ENCODE data around the gene TSHZ1. TPM values are rescaled to one million over a fixed set of nuclear protein-coding genes. Genes with fewer than 3 reads are reported as not detected.

TSHZ1 gene
- total RNA-seq, 1 experiment from 2014 or later, result 5.6 TPM

DNA sequence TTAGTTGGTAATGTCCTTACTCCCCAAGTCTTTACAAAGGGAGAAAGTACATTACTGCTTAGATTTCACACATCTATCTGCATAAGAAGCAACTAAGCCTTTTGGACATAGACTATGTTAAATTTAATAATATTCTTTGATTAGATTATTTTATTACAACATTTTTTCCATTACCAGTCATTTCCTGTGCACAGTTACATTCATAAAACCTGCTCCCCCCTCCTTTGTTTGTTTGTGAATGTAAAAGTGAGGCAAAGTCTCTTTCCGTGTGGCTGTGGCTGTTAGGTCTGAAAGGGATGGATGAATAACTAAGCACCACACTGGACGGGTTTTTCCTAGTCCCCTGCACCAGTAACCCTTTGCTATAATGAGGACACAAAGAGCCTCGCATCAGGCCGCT is 11.3 kb upstream of the TSHZ1 start:
- Histone ChIP-seq H3K9me2 (replicated peaks; ENCODE audit: low read length) (no peaks in the 10 kb centered on the region), H3K9ac (ENCODE audit: low read length) (no peak overlapping the region), H3K79me2 (ENCODE audit: low read length) (peaks cover 34% of the 10 kb centered on the region), H2AFZ (ENCODE audit: low read length) (no peak overlapping the region), H3K4me2 (ENCODE audit: low read length) (no peak overlapping the region), H3K4me3 (ENCODE audit: low read length) (no peak overlapping the region), H3K4me1 (ENCODE audit: insufficient read depth, low read length) (peaks cover 6% of the 10 kb centered on the region; the same call in 1 of the 2 replicates), H3K36me3 (ENCODE audit: low read depth, low read length) (peaks cover 10% of the 10 kb centered on the region; the same call in 1 of the 2 replicates), H3F3A (ENCODE audit: low read length, unreplicated experiment) (no peaks in the 10 kb centered on the region), H3K27ac (ENCODE audit: low read length) (no peak overlapping the region), H3K9me3 (ENCODE audit: low read length) (no peaks in the 10 kb centered on the region), H3K27me3 (ENCODE audit: low read length) (no peaks in the 10 kb centered on the region), H4K20me1 (ENCODE audit: low read length) (no peaks in the 10 kb centered on the region; the same call in 1 of the 2 replicates)
- no TSS peak for BruUV-seq (replicated peaks)
- intact Hi-C loops (cut with micrococcal nuclease), result no loop called here
- DNase-seq (no peak), ATAC-seq (no peak)
- ChIA-PET CTCF (no interaction called here), POLR2A (ENCODE audit: unreplicated experiment) (no interaction called here)
- TF ChIP-seq, protein P1, sequence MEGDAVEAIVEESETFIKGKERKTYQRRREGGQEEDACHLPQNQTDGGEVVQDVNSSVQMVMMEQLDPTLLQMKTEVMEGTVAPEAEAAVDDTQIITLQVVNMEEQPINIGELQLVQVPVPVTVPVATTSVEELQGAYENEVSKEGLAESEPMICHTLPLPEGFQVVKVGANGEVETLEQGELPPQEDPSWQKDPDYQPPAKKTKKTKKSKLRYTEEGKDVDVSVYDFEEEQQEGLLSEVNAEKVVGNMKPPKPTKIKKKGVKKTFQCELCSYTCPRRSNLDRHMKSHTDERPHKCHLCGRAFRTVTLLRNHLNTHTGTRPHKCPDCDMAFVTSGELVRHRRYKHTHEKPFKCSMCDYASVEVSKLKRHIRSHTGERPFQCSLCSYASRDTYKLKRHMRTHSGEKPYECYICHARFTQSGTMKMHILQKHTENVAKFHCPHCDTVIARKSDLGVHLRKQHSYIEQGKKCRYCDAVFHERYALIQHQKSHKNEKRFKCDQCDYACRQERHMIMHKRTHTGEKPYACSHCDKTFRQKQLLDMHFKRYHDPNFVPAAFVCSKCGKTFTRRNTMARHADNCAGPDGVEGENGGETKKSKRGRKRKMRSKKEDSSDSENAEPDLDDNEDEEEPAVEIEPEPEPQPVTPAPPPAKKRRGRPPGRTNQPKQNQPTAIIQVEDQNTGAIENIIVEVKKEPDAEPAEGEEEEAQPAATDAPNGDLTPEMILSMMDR (conservative IDR thresholded peaks at IDR 0.05; ENCODE audit: low read depth, low read length), result no peak
- TF ChIP-seq EZH2 (IDR thresholded peaks at IDR 0.05; ENCODE audit: low read length, unreplicated experiment), result no peak

DNA sequence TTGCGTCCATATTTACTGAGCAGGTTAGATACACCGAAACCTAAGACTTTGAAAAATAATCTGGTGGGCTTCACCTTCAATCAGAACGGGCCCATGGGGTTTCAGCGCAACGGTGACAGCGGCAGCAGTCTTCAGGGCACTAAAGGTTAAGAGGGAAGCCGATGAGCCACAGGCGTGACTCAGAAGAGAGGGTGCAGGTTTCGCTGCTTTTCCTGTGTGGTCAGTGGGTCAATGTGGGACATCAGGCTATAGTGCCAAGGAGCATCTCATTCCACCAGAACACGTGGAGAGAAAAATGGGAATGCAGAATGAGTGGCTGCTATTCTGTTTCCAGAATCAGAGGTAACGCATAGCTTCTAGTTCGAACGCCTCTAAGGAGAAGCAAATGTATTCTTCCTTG is 10.5 kb upstream of the TSHZ1 start:
- H2AFZ ChIP-seq (ENCODE audit: low read length), result no peak overlapping the region
- no peak overlapping the region for H3K4me2 ChIP-seq (ENCODE audit: low read length)
- H3K36me3 ChIP-seq (ENCODE audit: low read depth, low read length), result peaks cover 10% of the 10 kb centered on the region; the same call in 1 of the 2 replicates
- no TSS peak for BruUV-seq (replicated peaks)
- ChIA-PET CTCF (no interaction called here), POLR2A (ENCODE audit: unreplicated experiment) (no interaction called here)
- H3K9ac ChIP-seq (ENCODE audit: low read length), result no peak overlapping the region
- no peak for ATAC-seq
- H3K9me2 ChIP-seq (replicated peaks; ENCODE audit: low read length), result no peaks in the 10 kb centered on the region
- H3F3A ChIP-seq (ENCODE audit: low read length, unreplicated experiment), result no peaks in the 10 kb centered on the region
- peaks cover 6% of the 10 kb centered on the region; the same call in 1 of the 2 replicates for H3K4me1 ChIP-seq (ENCODE audit: insufficient read depth, low read length)
- no peaks in the 10 kb centered on the region; the same call in 1 of the 2 replicates for H4K20me1 ChIP-seq (ENCODE audit: low read length)
- peaks cover 41% of the 10 kb centered on the region for H3K79me2 ChIP-seq (ENCODE audit: low read length)
- TF ChIP-seq EZH2phosphoT487 (IDR thresholded peaks at IDR 0.05; ENCODE audit: borderline replicate concordance, low read length) (no peak), EZH2 (IDR thresholded peaks at IDR 0.05; ENCODE audit: low read length, unreplicated experiment) (no peak)
- DNase-seq, result no peak
- no peaks in the 10 kb centered on the region for H3K9me3 ChIP-seq (ENCODE audit: low read length)
- no peak overlapping the region for H3K4me3 ChIP-seq (ENCODE audit: low read length)
- no peaks in the 10 kb centered on the region for H3K27me3 ChIP-seq (ENCODE audit: low read length)
- no peak overlapping the region for H3K27ac ChIP-seq (ENCODE audit: low read length)
- intact Hi-C loops (cut with micrococcal nuclease), result no loop called here

DNA sequence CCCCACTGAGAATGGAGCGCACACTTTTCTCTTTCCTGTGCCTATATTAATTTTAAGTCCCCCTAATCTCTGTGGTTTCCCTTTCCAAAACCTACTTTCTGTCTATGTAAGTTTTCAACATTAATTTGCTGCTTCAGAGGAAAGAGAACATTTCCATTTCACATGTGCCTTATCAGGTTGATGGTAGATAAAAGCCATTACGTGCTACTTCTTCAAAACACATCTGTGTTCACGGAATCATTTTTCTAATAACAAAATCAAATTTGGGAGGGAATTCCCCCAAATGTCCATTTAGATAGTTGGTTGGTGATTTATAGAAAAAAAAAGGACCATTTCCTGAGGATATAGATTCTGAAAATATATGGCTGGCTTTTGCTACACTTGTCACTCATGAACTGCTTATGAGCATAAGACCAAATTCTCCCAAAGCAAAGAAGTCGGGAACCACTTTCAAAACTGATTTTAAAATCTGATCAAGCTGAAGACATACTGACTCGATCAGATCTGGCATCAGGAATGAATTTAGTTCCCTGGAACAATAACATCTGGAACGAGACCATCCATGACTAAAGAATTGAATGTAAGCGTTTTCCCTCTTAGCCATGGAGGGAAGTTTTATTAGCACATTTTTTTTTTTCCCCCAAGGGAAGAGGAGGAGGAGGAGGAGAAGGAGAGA is 9.9 kb upstream of the TSHZ1 start:
- peaks cover 48% of the 10 kb centered on the region for H3K79me2 ChIP-seq (ENCODE audit: low read length)
- TF ChIP-seq EZH2phosphoT487 (IDR thresholded peaks at IDR 0.05; ENCODE audit: borderline replicate concordance, low read length) (no peak), EZH2 (IDR thresholded peaks at IDR 0.05; ENCODE audit: low read length, unreplicated experiment) (no peak)
- TF ChIP-seq, protein P1 (conservative IDR thresholded peaks at IDR 0.05; ENCODE audit: low read depth, low read length), result no peak
- ATAC-seq, result no peak

More for the DNA sequence above, 9.9 kb upstream of the TSHZ1 start:
- H3K36me3 ChIP-seq (ENCODE audit: low read depth, low read length), result peaks cover 10% of the 10 kb centered on the region; the same call in 1 of the 2 replicates
- H3K4me3 ChIP-seq (ENCODE audit: low read length), result no peak overlapping the region
- H3K9me3 ChIP-seq (ENCODE audit: low read length), result no peaks in the 10 kb centered on the region
- H3K4me2 ChIP-seq (ENCODE audit: low read length), result no peak overlapping the region
- no peaks in the 10 kb centered on the region for H3K9me2 ChIP-seq (replicated peaks; ENCODE audit: low read length)
- no peaks in the 10 kb centered on the region for H3F3A ChIP-seq (ENCODE audit: low read length, unreplicated experiment)
- no TSS peak for BruUV-seq (replicated peaks)
- no peaks in the 10 kb centered on the region for H3K27me3 ChIP-seq (ENCODE audit: low read length)
- H4K20me1 ChIP-seq (ENCODE audit: low read length), result no peaks in the 10 kb centered on the region; the same call in 1 of the 2 replicates
- peaks cover 6% of the 10 kb centered on the region; the same call in 1 of the 2 replicates for H3K4me1 ChIP-seq (ENCODE audit: insufficient read depth, low read length)
- H3K27ac ChIP-seq (ENCODE audit: low read length), result no peak overlapping the region
- intact Hi-C loops (cut with micrococcal nuclease), result no loop called here
- CTCF ChIA-PET, result no interaction called here
- no peak for DNase-seq
- H2AFZ ChIP-seq (ENCODE audit: low read length), result no peak overlapping the region
- no peak overlapping the region for H3K9ac ChIP-seq (ENCODE audit: low read length)
- POLR2A ChIA-PET (ENCODE audit: unreplicated experiment), result no interaction called here

Data from PC-3 (cell line).